DMS 273 treated with DMSO at 0.1 percent for 48 hours (cell line): ENCODE results near the gene FKBP7.
"Not testable (repeated sequence)": the region's sequence is repeated elsewhere in the genome, so short reads cannot be mapped to it uniquely, and the experiment has no call there.

Experiments used
- DNase-seq: peaks from one replicate; lab custom pipeline; 2025; lab: John Stamatoyannopoulos, UW

FKBP7 gene

DNA sequence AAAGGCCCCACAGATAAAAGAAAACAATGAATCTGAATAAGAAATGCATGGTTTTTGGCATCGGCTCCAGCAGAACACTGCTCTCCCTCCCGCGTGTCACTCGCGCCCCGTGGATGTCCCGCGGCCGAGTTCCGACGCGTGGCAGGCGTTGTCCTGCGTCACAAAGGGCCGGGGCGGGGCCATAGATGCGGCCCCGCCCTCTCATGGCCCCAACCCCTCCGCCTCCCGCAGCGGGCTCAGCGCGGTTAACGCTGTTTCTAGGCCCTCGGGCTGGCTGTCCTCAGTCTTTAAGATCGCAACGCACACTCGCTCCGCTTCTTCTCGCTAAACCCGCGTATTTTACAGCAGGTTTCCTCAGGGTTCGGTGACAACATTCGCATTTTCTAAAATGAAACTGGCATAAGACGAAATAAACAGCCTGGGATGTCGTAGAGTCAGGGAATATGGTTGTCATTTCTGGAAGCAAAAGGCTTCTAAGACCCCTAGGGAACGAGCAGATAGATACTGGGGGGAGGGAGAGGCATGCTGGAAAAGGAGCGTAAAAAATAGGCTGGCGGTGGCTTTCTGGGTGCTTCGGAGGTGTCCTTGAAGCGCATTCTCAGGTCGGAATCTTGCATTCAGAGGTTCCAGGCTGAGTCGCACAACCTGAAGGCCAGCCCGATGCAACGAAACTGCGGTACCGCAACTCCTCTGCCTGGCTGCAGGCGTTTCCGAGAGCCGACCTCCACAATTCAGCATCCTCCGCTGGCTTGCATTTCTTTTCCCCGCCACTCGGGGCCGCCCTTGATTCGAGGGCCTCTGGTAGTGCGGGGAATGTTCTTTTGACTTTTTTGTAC, at the start of gene FKBP7:
Gene FKBP7, minus strand, starts transcription at position 162 of the 836 bp plus-strand sequence. Its CDS starts 101 bp downstream, at position 61.
- DNase-seq: peak; percentile 59

GRCh38 chr2:178527592-178527991, 49.2 kb upstream of the FKBP7 start:
- DNase-seq: no peak

GRCh38 chr2:178526256-178526655, 47.9 kb upstream of the FKBP7 start:
- DNase-seq: no peak

DNA sequence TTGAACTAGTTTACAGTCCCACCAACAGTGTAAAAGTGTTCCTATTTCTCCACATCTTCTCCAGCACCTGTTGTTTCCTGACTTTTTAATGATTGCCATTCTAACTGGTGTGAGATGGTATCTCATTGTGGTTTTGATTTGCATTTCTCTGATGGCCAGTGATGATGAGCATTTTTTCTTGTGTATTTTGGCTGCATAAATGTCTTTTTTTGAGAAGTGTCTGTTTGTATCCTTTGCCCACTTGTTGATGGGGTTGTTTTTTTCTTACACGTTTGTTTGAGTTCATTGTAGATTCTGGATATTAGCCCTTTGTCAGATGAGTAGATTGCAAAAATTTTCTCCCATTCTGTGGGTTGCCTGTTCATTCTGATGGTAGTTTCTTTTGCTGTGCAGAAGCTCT, 47.1 kb upstream of the FKBP7 start:
- not testable (repeated sequence) for DNase-seq

GRCh38 chr2:178525010-178525409, 46.6 kb upstream of the FKBP7 start:
- not testable (repeated sequence) for DNase-seq

DNA sequence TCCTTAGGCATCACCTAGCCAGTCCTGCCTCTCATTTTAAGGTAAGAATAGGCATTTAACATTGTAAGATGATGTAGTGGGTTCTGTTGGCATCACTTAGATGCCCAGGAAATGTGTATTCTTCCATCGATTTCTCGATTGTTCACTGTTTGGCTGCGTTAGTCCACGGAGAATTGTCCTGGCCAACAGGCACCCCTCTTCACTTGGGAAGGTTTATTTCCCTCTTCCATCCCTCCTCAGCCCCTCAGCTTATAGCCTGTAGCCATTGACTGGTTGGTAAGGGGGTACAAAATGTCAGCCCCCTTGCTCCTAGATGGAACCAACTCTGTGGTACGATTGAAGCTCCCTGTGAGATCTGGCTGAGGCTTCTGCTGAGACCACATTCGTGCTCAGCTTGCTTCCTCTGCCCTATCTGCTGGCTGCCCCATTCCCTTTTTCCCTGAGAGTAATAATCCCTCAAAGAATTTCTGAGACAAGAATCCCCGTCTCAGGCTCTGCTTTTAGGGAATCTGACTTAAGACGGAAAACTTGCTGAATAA, 45.3 kb upstream of the FKBP7 start:
- DNase-seq: no peak

GRCh38 chr2:178522950-178523595, 44.7 kb upstream of the FKBP7 start:
- DNase-seq: peak; percentile 70

DNA sequence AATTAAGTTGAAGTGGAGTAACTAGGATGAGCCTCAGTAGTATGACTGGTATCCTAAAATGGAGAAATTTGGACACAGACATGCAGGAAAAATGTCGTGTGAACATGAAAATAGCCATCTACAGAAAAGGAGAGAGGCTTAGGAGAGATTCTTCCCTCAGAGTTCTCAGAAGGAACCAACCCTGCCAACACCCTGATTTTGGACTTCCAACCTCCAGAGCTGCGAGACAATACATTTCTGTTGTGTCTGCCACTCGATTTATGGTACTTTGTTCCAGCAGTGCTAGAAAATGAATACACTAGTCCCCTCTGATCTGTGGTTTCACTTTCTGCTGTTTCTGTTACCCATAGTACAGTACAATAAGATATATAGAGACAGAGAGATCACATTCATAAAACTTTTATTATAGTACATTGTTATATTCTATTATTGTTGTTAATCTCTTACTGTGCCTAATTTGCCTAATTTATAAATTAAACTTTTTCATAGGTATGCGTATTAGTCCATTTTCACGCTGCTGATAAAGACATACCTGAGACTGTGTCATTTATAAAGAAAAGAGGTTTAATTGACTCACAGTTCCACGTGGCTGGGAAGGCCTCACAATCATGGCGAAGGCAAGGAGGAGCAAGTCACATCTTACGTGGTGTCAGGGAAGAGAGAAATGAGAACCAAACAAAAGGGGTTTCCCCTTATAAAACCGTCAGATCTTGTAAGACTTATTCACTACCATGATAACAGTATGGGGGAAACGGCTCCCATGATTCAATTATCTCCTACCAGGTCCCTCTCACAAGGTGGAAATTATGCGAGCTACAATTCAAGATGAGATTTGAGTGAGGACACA, 43.1 kb upstream of the FKBP7 start:
- DNase-seq: no peak

- DNase-seq: no peak
Measured at GRCh38 chr2:178517496-178517895, 39.1 kb upstream of the FKBP7 start.

DNA sequence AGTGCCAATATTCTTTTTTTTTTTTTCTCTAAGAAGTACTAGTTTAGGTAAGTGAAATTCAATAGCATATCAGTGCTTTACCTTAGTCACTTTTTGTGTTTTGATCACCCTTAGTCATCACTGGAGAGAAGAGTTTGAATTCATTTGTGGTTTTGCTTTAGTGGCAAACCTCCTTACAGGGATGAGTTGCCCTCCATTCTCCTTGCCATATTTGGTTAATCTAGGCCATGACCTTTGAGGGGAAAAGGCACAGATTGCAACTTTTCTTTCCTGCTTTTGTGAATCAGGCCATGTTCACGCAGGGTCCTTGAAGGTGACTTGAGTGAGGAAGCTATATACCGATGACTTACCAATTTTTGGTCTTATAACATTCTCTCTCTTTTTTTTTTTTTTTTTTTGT, 36.3 kb upstream of the FKBP7 start:
- DNase-seq: no peak

- DNase-seq: no peak
Measured at GRCh38 chr2:178513876-178514275, 35.5 kb upstream of the FKBP7 start.

- DNase-seq: no peak
Measured at GRCh38 chr2:178512484-178512883, 34.1 kb upstream of the FKBP7 start.

DNA sequence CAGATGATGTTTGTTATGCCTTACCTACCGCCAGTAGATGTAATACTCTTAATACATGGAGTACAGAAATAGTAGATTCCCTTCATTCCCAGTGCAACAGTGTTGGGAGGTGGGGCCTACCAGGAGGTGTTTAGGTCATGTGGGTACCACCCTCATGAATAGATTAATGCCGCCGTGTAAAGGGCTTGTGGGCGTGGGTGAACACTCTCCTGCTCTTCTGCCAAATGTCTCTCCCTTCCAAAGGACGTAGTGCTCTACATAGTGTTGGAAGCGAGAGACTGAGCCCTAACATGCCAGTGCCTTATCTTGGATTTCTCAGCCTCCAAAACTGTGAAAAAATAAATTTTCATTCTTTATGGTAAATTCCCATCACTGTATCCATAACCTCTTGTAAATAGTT, 32.0 kb upstream of the FKBP7 start:
- no peak for DNase-seq

DNA sequence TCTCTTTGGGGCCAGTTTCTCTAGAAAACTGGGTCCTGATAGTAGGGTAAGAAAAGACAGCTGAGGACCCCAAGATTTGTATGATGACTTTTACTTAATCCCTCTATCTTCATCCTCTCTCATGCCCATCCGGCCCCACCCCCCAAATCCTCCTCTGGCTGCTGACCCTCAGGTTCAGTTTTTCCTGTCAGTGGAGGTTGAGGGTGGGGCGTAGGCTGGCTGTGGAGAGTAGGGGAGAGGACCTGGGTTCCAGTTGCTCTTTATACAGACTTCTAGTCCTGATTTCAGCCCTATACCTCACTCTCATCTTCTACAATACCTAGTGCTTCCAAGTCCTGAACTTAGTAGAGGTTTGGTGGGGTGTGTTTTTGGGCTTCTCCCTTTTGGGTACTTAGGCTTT, 30.2 kb upstream of the FKBP7 start:
- DNase-seq: no peak

DNA sequence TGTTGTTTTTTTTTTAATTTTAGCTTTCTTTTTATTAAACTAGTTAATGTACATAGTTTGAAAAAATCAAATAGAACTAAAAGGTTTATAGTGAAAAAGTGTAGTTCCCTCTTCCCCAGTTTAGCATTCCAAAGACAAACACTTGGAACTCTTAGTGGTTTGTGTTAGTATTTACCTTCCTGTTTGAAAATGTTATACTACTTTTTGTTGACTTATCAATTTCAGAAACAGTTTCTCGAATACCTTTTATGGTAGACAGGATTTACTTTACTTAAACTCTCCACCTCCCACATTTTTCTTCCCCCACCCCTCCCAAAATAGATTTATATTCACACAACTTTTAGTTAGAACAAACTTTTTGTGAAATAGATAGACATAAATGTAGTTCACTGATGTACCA, 28.5 kb upstream of the FKBP7 start:
- no peak for DNase-seq

DNA sequence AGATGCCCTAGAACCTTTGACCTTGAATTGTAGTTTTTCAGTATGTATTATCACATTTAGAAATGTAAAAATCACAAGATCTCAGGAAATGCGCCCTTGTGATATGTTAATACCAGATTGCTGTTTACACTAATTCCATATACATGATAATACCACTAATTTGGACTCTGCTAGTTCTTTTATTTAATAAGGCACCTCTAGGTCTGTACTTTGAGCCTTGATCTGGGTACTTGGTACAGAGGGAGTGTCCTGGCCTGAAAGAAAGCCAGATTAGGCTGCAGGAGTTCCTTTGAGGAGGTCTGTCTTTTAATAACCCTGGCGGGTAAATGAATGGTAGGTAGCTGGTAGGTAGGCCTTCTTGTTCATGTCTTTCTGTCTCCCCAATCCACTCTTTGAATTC, 28.1 kb upstream of the FKBP7 start:
- no peak for DNase-seq

GRCh38 chr2:178506101-178506500, 27.7 kb upstream of the FKBP7 start:
- no peak for DNase-seq

DNA sequence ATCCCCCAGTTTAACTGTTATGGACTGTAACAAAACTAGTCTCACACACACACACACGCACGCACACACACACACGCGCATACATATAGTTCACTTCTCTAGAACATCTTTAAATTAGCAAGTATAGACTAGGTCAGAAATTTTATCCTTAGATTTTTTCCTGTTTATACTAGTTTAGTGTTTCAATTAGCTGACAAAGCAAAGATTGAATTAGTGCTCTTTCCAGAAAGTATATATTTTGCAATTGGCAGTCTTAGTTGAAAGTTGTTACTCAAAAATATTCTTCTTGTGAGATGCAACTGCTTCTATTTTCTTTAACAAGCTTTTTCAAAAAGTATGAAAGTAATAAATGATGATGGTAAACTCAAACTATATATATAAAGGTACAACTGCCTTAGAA, 24.4 kb upstream of the FKBP7 start:
- DNase-seq: no peak

DNA sequence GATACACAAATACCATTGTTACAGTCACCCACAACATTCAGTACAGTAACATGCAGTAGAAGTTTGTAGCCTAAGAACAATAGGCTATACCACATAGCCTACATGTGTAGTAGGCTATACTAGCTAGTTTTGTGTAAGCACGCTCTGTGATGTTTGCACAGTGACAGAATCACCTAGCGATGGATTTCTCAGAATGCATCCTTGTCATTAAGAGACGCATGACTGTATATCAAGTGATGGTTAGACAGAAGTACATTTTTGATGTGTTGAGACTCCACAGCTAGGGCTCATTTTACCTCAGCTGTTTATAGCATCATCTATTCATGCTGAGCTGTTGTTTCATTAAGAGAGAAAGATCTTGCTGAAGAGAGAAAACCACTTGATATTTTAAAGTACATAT, 21.2 kb upstream of the FKBP7 start:
- DNase-seq: no peak

DNA sequence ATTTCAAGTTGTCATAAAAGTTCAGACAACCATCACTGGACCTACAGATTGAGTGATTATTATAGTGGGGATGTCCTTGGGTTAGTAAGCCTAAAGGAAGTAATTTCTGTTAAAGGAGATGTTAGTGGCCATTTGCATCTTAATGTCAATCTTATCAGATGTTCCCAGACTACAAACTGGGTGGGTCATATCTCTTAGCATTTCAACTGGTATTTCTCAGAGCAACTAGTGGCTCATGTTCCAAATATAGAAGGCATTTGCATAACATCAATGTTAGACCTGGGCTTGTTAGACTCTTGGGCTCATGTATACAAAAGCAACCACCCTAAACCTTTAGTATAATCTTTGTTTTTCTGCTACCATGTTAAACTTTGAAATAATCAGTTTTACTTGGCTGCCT, 19.7 kb upstream of the FKBP7 start:
- DNase-seq: no peak

- no peak for DNase-seq
Measured at GRCh38 chr2:178496049-178496448, 17.6 kb upstream of the FKBP7 start.

- no peak for DNase-seq
Measured at GRCh38 chr2:178491612-178492011, 13.2 kb upstream of the FKBP7 start.
